ENCODE results near the gene RNASET2.

RNASET2 gene

GRCh38 chr6:166989427-166990032 is 33.2 kb upstream of the RNASET2 start:
- Histone ChIP-seq H3K9ac (ENCODE audit: low read depth, low read length) (no peak overlapping the region), H3K27me3 (ENCODE audit: control insufficient read depth, insufficient read depth, low read length) (no peaks in the 10 kb centered on the region), H3K4me1 (ENCODE audit: control insufficient read depth, insufficient read depth, low read length) (peaks cover 17% of the 10 kb centered on the region), H3K36me3 (ENCODE audit: control insufficient read depth, insufficient read depth, low read length) (peaks cover 8% of the 10 kb centered on the region; the same call in 1 of the 2 replicates), H3K4me3 (ENCODE audit: low read depth, low read length) (no peak overlapping the region), H3K27ac (ENCODE audit: low read depth, low read length) (no peak overlapping the region), H3K9me3 (ENCODE audit: control insufficient read depth, insufficient read depth, low read length) (no peaks in the 10 kb centered on the region)

- no peaks in the 10 kb centered on the region for H3K27me3 ChIP-seq (ENCODE audit: control insufficient read depth, insufficient read depth, low read length)
- H3K36me3 ChIP-seq (ENCODE audit: control insufficient read depth, insufficient read depth, low read length) = peaks cover 8% of the 10 kb centered on the region; the same call in 1 of the 2 replicates
- H3K9me3 ChIP-seq (ENCODE audit: control insufficient read depth, insufficient read depth, low read length) = no peaks in the 10 kb centered on the region
- no peak overlapping the region for H3K4me3 ChIP-seq (ENCODE audit: low read depth, low read length)
- peak overlapping the region; percentile 44 for H3K27ac ChIP-seq (ENCODE audit: low read depth, low read length)
- peaks cover 17% of the 10 kb centered on the region for H3K4me1 ChIP-seq (ENCODE audit: control insufficient read depth, insufficient read depth, low read length)
- no peak overlapping the region for H3K9ac ChIP-seq (ENCODE audit: low read depth, low read length)
Measured at GRCh38 chr6:166988674-166989201, 32.4 kb upstream of the RNASET2 start.

- Histone ChIP-seq H3K4me3 (ENCODE audit: low read depth, low read length) (no peak overlapping the region), H3K9ac (ENCODE audit: low read depth, low read length) (no peak overlapping the region), H3K27me3 (ENCODE audit: control insufficient read depth, insufficient read depth, low read length) (no peaks in the 10 kb centered on the region), H3K9me3 (ENCODE audit: control insufficient read depth, insufficient read depth, low read length) (no peaks in the 10 kb centered on the region), H3K4me1 (ENCODE audit: control insufficient read depth, insufficient read depth, low read length) (peaks cover 17% of the 10 kb centered on the region), H3K27ac (ENCODE audit: low read depth, low read length) (no peak overlapping the region), H3K36me3 (ENCODE audit: control insufficient read depth, insufficient read depth, low read length) (peaks cover 10% of the 10 kb centered on the region; the same call in 1 of the 2 replicates)
Measured at GRCh38 chr6:166987930-166988329, 31.6 kb upstream of the RNASET2 start.

- no peaks in the 10 kb centered on the region for H3K27me3 ChIP-seq (ENCODE audit: control insufficient read depth, insufficient read depth, low read length)
- no peaks in the 10 kb centered on the region for H3K9me3 ChIP-seq (ENCODE audit: control insufficient read depth, insufficient read depth, low read length)
- H3K4me3 ChIP-seq (ENCODE audit: low read depth, low read length) = no peak overlapping the region
- H3K36me3 ChIP-seq (ENCODE audit: control insufficient read depth, insufficient read depth, low read length) = peaks cover 14% of the 10 kb centered on the region; the same call in 1 of the 2 replicates
- H3K9ac ChIP-seq (ENCODE audit: low read depth, low read length) = no peak overlapping the region
- no peak overlapping the region for H3K27ac ChIP-seq (ENCODE audit: low read depth, low read length)
- H3K4me1 ChIP-seq (ENCODE audit: control insufficient read depth, insufficient read depth, low read length) = peaks cover 17% of the 10 kb centered on the region
Measured at GRCh38 chr6:166987448-166987847, 31.1 kb upstream of the RNASET2 start.

GRCh38 chr6:166980738-166981137 is 24.4 kb upstream of the RNASET2 start:
- Histone ChIP-seq H3K9me3 (ENCODE audit: control insufficient read depth, insufficient read depth, low read length) (no peaks in the 10 kb centered on the region), H3K27me3 (ENCODE audit: control insufficient read depth, insufficient read depth, low read length) (no peaks in the 10 kb centered on the region), H3K9ac (ENCODE audit: low read depth, low read length) (no peak overlapping the region), H3K36me3 (ENCODE audit: control insufficient read depth, insufficient read depth, low read length) (peaks cover 11% of the 10 kb centered on the region; the same call in 1 of the 2 replicates), H3K4me1 (ENCODE audit: control insufficient read depth, insufficient read depth, low read length) (no peaks in the 10 kb centered on the region), H3K4me3 (ENCODE audit: low read depth, low read length) (no peak overlapping the region), H3K27ac (ENCODE audit: low read depth, low read length) (no peak overlapping the region)

GRCh38 chr6:166977621-166978525 is 21.5 kb upstream of the RNASET2 start:
- Histone ChIP-seq H3K4me1 (ENCODE audit: control insufficient read depth, insufficient read depth, low read length) (peaks cover 1% of the 10 kb centered on the region; the same call in 1 of the 2 replicates), H3K36me3 (ENCODE audit: control insufficient read depth, insufficient read depth, low read length) (peaks cover 3% of the 10 kb centered on the region; the same call in 1 of the 2 replicates), H3K27me3 (ENCODE audit: control insufficient read depth, insufficient read depth, low read length) (no peaks in the 10 kb centered on the region), H3K27ac (ENCODE audit: low read depth, low read length) (no peak overlapping the region), H3K4me3 (ENCODE audit: low read depth, low read length) (no peak overlapping the region), H3K9ac (ENCODE audit: low read depth, low read length) (no peak overlapping the region), H3K9me3 (ENCODE audit: control insufficient read depth, insufficient read depth, low read length) (no peaks in the 10 kb centered on the region)

GRCh38 chr6:166976636-166977035 is 20.3 kb upstream of the RNASET2 start:
- Histone ChIP-seq H3K27me3 (ENCODE audit: control insufficient read depth, insufficient read depth, low read length) (no peaks in the 10 kb centered on the region), H3K4me3 (ENCODE audit: low read depth, low read length) (no peak overlapping the region), H3K9me3 (ENCODE audit: control insufficient read depth, insufficient read depth, low read length) (no peaks in the 10 kb centered on the region), H3K27ac (ENCODE audit: low read depth, low read length) (no peak overlapping the region), H3K36me3 (ENCODE audit: control insufficient read depth, insufficient read depth, low read length) (no peaks in the 10 kb centered on the region), H3K4me1 (ENCODE audit: control insufficient read depth, insufficient read depth, low read length) (peaks cover 12% of the 10 kb centered on the region), H3K9ac (ENCODE audit: low read depth, low read length) (no peak overlapping the region)

- Histone ChIP-seq H3K27ac (ENCODE audit: low read depth, low read length) (no peak overlapping the region), H3K9me3 (ENCODE audit: control insufficient read depth, insufficient read depth, low read length) (peaks cover 9% of the 10 kb centered on the region; the same call in 1 of the 2 replicates)
Measured at GRCh38 chr6:166972101-166972500, 15.8 kb upstream of the RNASET2 start.

GRCh38 chr6:166971271-166971670 is 14.9 kb upstream of the RNASET2 start:
- Histone ChIP-seq H3K9me3 (ENCODE audit: control insufficient read depth, insufficient read depth, low read length) (peaks cover 16% of the 10 kb centered on the region), H3K4me3 (ENCODE audit: low read depth, low read length) (no peak overlapping the region), H3K36me3 (ENCODE audit: control insufficient read depth, insufficient read depth, low read length) (no peaks in the 10 kb centered on the region), H3K27ac (ENCODE audit: low read depth, low read length) (no peak overlapping the region), H3K4me1 (ENCODE audit: control insufficient read depth, insufficient read depth, low read length) (peaks cover 12% of the 10 kb centered on the region), H3K9ac (ENCODE audit: low read depth, low read length) (no peak overlapping the region), H3K27me3 (ENCODE audit: control insufficient read depth, insufficient read depth, low read length) (no peaks in the 10 kb centered on the region)

More at GRCh38 chr6:166972101-166972500, 15.8 kb upstream of the RNASET2 start:
- no peak overlapping the region for H3K9ac ChIP-seq (ENCODE audit: low read depth, low read length)
- peaks cover 12% of the 10 kb centered on the region for H3K4me1 ChIP-seq (ENCODE audit: control insufficient read depth, insufficient read depth, low read length)
- H3K36me3 ChIP-seq (ENCODE audit: control insufficient read depth, insufficient read depth, low read length) = no peaks in the 10 kb centered on the region
- no peak overlapping the region for H3K4me3 ChIP-seq (ENCODE audit: low read depth, low read length)
- no peaks in the 10 kb centered on the region for H3K27me3 ChIP-seq (ENCODE audit: control insufficient read depth, insufficient read depth, low read length)

- H3K9ac ChIP-seq (ENCODE audit: low read depth, low read length) = no peak overlapping the region
- no peak overlapping the region for H3K4me3 ChIP-seq (ENCODE audit: low read depth, low read length)
- peaks cover 21% of the 10 kb centered on the region for H3K9me3 ChIP-seq (ENCODE audit: control insufficient read depth, insufficient read depth, low read length)
- H3K27me3 ChIP-seq (ENCODE audit: control insufficient read depth, insufficient read depth, low read length) = no peaks in the 10 kb centered on the region
- peaks cover 12% of the 10 kb centered on the region for H3K4me1 ChIP-seq (ENCODE audit: control insufficient read depth, insufficient read depth, low read length)
- H3K36me3 ChIP-seq (ENCODE audit: control insufficient read depth, insufficient read depth, low read length) = no peaks in the 10 kb centered on the region
- H3K27ac ChIP-seq (ENCODE audit: low read depth, low read length) = no peak overlapping the region
Measured at GRCh38 chr6:166970776-166971175, 14.4 kb upstream of the RNASET2 start.

- Histone ChIP-seq H3K36me3 (ENCODE audit: control insufficient read depth, insufficient read depth, low read length) (no peaks in the 10 kb centered on the region), H3K4me1 (ENCODE audit: control insufficient read depth, insufficient read depth, low read length) (peaks cover 12% of the 10 kb centered on the region), H3K9ac (ENCODE audit: low read depth, low read length) (no peak overlapping the region), H3K27ac (ENCODE audit: low read depth, low read length) (no peak overlapping the region), H3K27me3 (ENCODE audit: control insufficient read depth, insufficient read depth, low read length) (no peaks in the 10 kb centered on the region), H3K9me3 (ENCODE audit: control insufficient read depth, insufficient read depth, low read length) (peaks cover 22% of the 10 kb centered on the region), H3K4me3 (ENCODE audit: low read depth, low read length) (no peak overlapping the region)
Measured at GRCh38 chr6:166970091-166970490, 13.7 kb upstream of the RNASET2 start.

All from HUES48 (cell line).